ENCODE data around the gene POC1B. TPM values are rescaled to one million over a fixed set of nuclear protein-coding genes. Genes with fewer than 3 reads are reported as not detected.

The POC1B gene
- total RNA-seq, 1 experiment from 2014 or later, result 43.9 TPM

DNA sequence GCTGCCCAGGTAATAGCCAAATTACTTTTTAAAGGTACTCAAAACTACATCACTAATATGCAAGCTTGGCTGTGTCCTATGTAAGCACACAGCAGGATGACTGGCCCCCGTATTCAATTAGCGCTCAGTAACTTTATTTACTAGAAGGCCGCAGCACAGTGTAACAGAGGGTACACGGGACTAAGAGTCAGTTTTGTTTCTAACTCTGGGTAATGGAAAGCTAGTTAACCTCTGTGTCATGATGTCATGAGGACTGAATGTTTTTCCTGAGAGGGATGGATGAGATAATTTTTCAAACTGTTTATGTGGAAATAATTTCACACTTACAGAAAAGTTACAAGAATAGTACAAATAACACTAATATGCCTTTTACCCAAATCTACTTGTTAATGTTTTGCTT lies 28.4 kb downstream of the POC1B start:
- no peak for DNase-seq (ENCODE audit: extremely low read depth, low read depth)

DNA sequence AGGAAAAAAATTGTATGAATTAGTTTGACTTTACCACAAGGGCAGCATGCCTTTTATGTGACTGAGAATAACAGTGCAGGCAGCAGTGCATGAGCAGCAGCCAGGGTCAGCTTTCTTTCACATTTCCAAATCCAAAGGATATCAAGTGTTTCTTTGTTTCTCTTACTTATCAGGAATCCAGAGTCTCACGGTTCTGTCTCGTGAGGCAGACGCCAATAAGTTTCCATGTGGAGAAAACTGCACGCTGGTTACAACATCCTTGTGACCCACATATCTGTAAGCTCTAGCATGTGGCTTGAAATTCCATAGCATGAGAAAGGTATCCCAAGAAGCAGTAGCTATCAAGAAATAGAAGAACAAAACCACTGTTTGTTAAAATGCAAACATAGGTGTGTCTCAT lies 28.8 kb downstream of the POC1B start:
- no peak for DNase-seq (ENCODE audit: extremely low read depth, low read depth)

- no peak for DNase-seq (ENCODE audit: extremely low read depth, low read depth)
These were observed 31.2 kb downstream of the POC1B start for GRCh38 chr12:89494411-89495231.

- no peak for DNase-seq (ENCODE audit: extremely low read depth, low read depth)
These were observed 32.1 kb downstream of the POC1B start for GRCh38 chr12:89493670-89494302.

DNA sequence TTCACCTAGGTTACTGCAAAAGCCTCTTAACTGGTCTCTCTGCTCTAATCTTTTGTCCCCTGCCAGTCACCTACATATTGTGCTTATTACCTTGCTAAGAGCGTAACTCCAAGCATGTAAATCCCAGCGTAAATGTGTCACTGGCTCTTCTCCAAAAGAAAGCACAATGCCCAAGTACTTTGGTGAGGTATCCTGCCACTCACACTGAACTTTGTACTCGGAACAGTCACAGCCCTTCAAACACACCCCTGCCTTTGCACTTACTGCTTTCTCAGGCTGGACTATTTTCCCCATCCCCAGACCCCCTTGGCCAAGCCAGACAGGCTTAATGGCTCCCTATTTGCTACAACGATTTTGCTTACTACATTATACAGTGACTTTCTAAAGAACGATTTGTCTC lies 33.0 kb downstream of the POC1B start:
- DNase-seq (ENCODE audit: extremely low read depth, low read depth), result no peak

DNA sequence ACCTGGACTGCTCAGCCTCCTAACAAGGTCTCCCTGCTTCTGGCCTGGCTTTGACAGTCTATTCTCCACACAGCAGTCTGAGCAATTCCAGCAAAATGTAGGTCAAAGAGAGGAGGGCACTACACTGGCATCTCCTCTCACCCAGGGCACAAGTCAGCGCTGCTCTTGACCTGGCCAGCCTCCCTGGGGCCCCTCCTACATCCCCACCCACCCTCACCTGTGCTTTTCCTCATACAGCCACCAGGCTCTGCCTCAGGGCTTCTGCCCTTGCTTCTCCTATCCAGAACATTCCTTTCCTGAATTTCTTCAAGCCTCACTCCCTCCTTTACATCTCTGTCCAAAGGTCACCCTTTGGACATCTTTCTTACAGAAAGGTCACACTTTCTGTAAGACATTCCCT lies 34.9 kb downstream of the POC1B start:
- no peak for DNase-seq (ENCODE audit: extremely low read depth, low read depth)

GRCh38 chr12:89486264-89486663 lies 39.6 kb downstream of the POC1B start:
- DNase-seq (ENCODE audit: extremely low read depth, low read depth), result no peak

GRCh38 chr12:89484470-89484869 lies 41.4 kb downstream of the POC1B start:
- no peak for DNase-seq (ENCODE audit: extremely low read depth, low read depth)

GRCh38 chr12:89481213-89481914 lies 44.5 kb downstream of the POC1B start:
- no peak for DNase-seq (ENCODE audit: extremely low read depth, low read depth)

- no peak for DNase-seq (ENCODE audit: extremely low read depth, low read depth)
These were observed 45.9 kb downstream of the POC1B start for GRCh38 chr12:89479982-89480381.

- DNase-seq (ENCODE audit: extremely low read depth, low read depth), result no peak
These were observed 48.1 kb downstream of the POC1B start for GRCh38 chr12:89477633-89478279.

GRCh38 chr12:89476904-89477595 lies 48.8 kb downstream of the POC1B start:
- DNase-seq (ENCODE audit: extremely low read depth, low read depth), result no peak

GRCh38 chr12:89476232-89476631 lies 49.6 kb downstream of the POC1B start:
- no peak for DNase-seq (ENCODE audit: extremely low read depth, low read depth)

- DNase-seq (ENCODE audit: extremely low read depth, low read depth), result no peak
These were observed 50.5 kb downstream of the POC1B start for GRCh38 chr12:89475203-89475990.

DNA sequence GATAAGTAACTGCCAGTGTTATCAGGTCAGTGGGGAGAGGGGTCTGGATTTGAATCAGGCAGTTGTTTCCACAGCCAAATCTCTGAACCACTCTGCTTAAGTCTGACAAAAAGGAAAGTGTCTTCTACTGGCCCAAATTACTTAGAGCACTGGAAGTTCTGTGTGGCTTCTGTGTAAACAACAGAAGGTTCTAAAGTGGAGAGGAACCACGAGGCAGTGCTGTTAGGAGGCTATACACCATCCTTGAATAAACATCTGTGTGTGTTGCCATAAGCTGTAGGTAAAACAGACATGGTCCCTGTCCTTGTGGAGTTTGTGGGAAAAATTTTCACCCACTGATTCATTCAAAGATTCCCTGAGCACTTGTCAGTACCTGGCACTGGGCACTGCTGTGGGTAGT lies 51.2 kb downstream of the POC1B start:
- DNase-seq (ENCODE audit: extremely low read depth, low read depth), result no peak

- DNase-seq (ENCODE audit: extremely low read depth, low read depth), result no peak
These were observed 53.3 kb downstream of the POC1B start for GRCh38 chr12:89472508-89472907.

DNA sequence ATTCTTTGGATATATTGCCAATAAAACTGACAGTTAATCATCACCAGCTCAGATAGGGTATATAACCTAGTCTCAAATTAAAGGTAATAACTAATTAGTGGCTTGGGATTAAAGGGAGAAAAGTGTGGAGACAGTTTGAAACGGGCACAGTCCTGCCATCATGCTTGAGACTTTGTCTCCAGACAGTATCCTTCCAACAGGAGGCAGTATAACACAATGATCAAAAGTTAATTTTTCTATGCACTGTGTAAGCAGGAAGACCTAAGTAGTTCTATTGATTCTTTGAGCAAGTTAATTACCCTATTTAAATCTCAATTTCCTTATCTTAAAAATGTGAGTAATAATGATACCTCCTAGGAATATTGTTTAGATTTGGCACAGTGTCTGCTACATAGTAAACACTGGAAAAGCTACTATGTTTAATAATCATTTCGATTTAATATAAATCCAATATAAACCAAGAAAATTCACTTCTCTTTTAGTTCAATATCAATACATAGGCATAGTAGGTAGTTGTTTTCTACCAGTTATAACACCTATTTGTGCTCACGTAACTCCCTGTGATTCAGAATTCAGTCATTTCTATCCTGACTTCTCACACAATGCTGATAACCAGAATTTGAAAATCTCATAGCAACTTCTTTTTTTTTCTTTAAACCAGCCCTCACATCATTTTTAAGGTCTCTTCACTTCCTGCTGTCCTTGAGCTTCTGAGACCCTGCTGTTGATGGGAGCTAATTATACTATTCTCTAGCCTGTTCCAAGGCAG lies 54.9 kb downstream of the POC1B start:
- no peak for DNase-seq (ENCODE audit: extremely low read depth, low read depth)

- DNase-seq (ENCODE audit: extremely low read depth, low read depth), result no peak
These were observed 56.5 kb downstream of the POC1B start for GRCh38 chr12:89469361-89469760.

Measured in NCI-H460 (cell line).